ENCODE results near the gene ARTN. TPM values are rescaled to one million over a fixed set of nuclear protein-coding genes. Genes with fewer than 3 reads are reported as not detected.

Gene ARTN
- total RNA-seq, 4 donors from 2014 or later, result 0.48 to 2.7 (median 1.3) TPM; not detected in 1

- H3K36me3 ChIP-seq, result no peaks in the 10 kb centered on the region
- no peak for DNase-seq
- no peak overlapping the region for H3K4me3 ChIP-seq
- no peaks in the 10 kb centered on the region for H3K4me1 ChIP-seq
- no peaks in the 10 kb centered on the region for H3K27me3 ChIP-seq
- no peaks in the 10 kb centered on the region for H3K9me3 ChIP-seq
- intact Hi-C loops (cut with DNase I; ENCODE audit: low total_unique reads), result no loop called here
- TF ChIP-seq CTCF (IDR thresholded peaks at IDR 0.05) (no peak), POLR2A (IDR thresholded peaks at IDR 0.05) (no peak)
- H3K27ac ChIP-seq, result no peak overlapping the region
Observed at GRCh38 chr1:43898981-43899380, 34.6 kb upstream of the ARTN start.

DNA sequence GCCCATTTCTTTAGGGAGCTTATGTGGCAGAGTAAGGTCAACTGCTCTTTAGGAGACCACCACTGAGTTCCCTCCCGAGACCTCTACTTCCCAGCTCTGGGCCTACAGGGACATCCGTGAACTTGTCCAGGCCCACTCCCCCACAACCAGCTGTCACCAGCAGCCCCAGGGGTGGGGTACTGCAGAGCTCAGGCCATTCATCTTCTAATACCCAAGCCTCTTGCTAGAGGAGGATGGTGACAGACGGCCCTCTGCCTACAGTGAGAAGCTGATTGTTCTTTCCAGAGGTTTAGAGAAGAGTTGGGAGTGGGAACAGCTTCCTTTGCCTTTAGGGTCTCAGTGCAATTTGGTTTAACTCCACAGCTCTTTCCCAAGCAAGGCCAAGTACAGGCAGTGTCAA, 33.2 kb upstream of the ARTN start:
- TF ChIP-seq CTCF (IDR thresholded peaks at IDR 0.05) (no peak), POLR2A (IDR thresholded peaks at IDR 0.05) (no peak)
- Histone ChIP-seq H3K27me3 (no peaks in the 10 kb centered on the region), H3K27ac (no peak overlapping the region), H3K36me3 (no peaks in the 10 kb centered on the region), H3K4me3 (no peak overlapping the region), H3K9me3 (no peaks in the 10 kb centered on the region), H3K4me1 (no peaks in the 10 kb centered on the region)
- DNase-seq, result no peak
- intact Hi-C loops (cut with DNase I; ENCODE audit: low total_unique reads), result no loop called here

DNA sequence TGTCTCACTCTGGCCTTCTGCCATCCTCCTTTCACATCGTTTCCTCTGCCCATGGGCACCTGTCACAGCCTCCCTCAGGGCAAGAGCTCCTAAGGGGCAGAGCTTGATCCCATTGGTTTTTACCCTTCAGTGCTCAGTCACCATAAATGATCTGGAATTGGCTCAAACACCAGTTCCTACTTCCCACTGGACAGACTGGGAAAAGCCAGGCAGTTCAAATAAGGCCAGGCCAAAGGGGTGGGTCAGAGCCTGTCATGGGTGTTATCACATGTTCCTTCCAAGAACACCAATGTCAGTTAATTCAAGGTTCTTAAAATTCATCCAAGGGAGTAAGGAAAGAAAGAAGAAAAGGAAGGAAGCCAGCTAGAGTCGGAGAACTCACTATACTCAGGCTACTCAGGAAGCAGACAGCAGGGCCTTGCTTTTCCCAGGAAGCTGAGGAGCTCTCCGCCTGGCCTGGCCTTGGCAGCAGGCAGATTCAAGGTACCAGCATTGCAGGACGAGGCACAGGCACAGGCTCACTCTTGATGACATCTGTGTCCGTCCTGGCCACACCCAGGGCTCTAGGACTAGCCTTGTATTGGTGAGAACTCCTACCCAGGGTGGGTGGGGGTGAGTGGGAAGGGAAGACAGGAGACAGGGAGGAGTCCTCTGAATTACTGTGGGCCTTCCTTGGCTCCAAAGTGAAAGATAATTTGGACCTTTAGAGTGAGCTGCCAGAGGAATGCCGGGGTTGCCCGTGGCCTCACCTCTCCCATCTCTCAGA, 32.2 kb upstream of the ARTN start:
- no peak overlapping the region for H3K4me3 ChIP-seq
- no peaks in the 10 kb centered on the region for H3K36me3 ChIP-seq
- intact Hi-C loops (cut with DNase I; ENCODE audit: low total_unique reads), result no loop called here
- no peak for TF ChIP-seq POLR2A (IDR thresholded peaks at IDR 0.05)
- TF ChIP-seq CTCF (IDR thresholded peaks at IDR 0.05), result no peak
- H3K4me1 ChIP-seq, result no peaks in the 10 kb centered on the region
- H3K9me3 ChIP-seq, result no peaks in the 10 kb centered on the region
- H3K27ac ChIP-seq, result no peak overlapping the region
- DNase-seq, result no peak
- H3K27me3 ChIP-seq, result no peaks in the 10 kb centered on the region

GRCh38 chr1:43902058-43902831, 31.4 kb upstream of the ARTN start:
- TF ChIP-seq POLR2A (IDR thresholded peaks at IDR 0.05), result no peak
- no peak for TF ChIP-seq CTCF (IDR thresholded peaks at IDR 0.05)
- no peak for DNase-seq
- Histone ChIP-seq H3K36me3 (no peaks in the 10 kb centered on the region), H3K9me3 (no peaks in the 10 kb centered on the region), H3K4me1 (no peaks in the 10 kb centered on the region), H3K27ac (no peak overlapping the region), H3K4me3 (no peak overlapping the region), H3K27me3 (no peaks in the 10 kb centered on the region)
- intact Hi-C loops (cut with DNase I; ENCODE audit: low total_unique reads), result no loop called here

Data from uterus (tissue), 4 donors.